HUES48 (cell line): ENCODE data around the gene INO80C.

Experiments used
- H3K27ac ChIP-seq: one replicate; pipeline ENCODE4 v1.7.0; 2013; ENCODE audit warnings: low read depth, low read length, inconsistent platforms
- H3K27me3 ChIP-seq: 2 replicates; pipeline ENCODE4 v1.6.1; 2013; ENCODE audit warnings: mild to moderate bottlenecking, low read length; ENCODE audit not compliant: control insufficient read depth, insufficient read depth
- H3K36me3 ChIP-seq: 2 replicates; pipeline ENCODE4 v1.6.1; 2013; ENCODE audit warnings: low read length; ENCODE audit not compliant: control insufficient read depth, insufficient read depth
- H3K4me1 ChIP-seq: 2 replicates; pipeline ENCODE4 v1.6.1; 2013; ENCODE audit warnings: mild to moderate bottlenecking, low read length; ENCODE audit not compliant: control insufficient read depth, insufficient read depth
- H3K4me3 ChIP-seq: 2 replicates; pipeline ENCODE4 v1.5.1; 2013; ENCODE audit warnings: mild to moderate bottlenecking, low read depth, low read length
- H3K9ac ChIP-seq: 2 replicates; pipeline ENCODE4 v1.6.1; 2013; ENCODE audit warnings: mild to moderate bottlenecking, low read depth, low read length, moderate library complexity
- H3K9me3 ChIP-seq: 2 replicates; pipeline ENCODE4 v1.6.1; 2013; ENCODE audit warnings: low read length; ENCODE audit not compliant: control insufficient read depth, insufficient read depth

INO80C gene, protein sequence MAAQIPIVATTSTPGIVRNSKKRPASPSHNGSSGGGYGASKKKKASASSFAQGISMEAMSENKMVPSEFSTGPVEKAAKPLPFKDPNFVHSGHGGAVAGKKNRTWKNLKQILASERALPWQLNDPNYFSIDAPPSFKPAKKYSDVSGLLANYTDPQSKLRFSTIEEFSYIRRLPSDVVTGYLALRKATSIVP

DNA sequence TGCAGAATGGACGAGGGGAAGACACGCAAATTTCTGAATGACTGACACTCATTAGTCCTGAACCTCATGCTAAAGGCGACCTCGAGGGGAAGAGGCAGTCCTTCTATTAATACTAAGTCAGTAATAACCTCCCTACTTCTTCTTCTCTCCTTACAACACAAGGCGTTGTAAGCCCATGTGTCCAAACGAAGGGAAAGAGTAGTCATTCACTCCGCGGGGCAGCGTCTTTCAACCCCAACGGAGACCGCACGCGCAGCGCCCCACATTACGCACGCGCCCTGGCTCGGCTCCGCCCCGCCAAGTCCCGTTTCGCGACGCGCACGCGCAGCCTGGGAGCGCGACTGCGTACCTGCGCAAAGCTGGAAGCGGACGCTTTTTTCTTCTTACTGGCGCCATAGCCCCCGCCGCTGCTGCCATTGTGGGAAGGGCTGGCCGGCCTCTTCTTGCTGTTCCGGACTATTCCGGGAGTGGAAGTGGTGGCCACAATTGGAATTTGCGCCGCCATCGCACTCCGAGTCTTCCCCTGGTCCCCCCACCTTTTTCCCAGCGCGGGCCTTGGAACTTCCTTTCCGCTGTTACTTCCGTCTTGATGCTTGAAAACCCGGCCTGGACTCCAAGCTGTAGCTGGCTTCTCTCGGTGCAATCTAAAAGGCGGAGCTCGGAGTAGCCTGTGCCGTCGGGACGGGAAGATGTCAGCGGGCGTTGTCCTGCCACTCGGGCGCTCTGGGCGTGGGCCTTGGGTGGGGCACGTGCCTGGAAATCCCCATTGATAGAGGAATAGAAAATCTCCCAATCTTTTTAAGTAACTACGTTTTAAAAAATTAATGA, at the start of gene INO80C:
INO80C (minus strand) TSS at position 591 of the 828 bp plus-strand sequence; CDS start at position 505, 86 bp downstream.
- Histone ChIP-seq H3K9ac (peak within 1 kb of the TSS; percentile 87), H3K4me3 (peak within 1 kb of the TSS; percentile 80), H3K36me3 (no peaks in the 10 kb centered on the region), H3K4me1 (peaks cover 38% of the 10 kb centered on the region), H3K27ac (peak within 1 kb of the TSS; percentile 98), H3K9me3 (no peaks in the 10 kb centered on the region), H3K27me3 (no peaks in the 10 kb centered on the region)

DNA sequence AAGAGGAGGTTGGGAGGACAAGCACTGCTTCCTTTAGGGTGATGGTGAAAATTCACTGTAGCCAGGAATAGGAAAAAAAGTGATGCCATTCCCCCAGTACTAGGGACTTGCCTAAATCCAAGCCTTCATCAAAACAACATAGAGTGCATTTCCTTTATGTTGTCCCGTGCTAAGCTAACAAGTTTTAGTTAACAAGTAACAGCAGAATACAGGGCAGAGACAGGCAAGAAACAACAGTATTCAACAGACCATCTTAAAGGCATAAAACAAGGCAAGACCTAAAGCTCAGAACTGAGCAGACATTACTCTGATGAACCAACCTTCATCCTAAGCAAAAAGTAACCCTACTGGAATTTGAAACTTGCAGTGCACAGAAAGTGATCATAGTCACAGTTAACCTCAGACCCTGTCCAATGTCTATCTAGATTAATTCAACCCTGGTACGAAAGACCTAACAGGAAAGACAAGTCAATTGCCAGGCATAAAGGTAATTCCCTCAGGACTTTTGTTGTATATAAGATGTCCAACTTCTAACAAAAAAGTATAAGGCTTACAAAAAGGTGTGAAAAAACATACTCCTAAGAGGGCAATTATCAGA, 49.3 kb upstream of the INO80C start:
- H3K36me3 ChIP-seq = no peaks in the 10 kb centered on the region

DNA sequence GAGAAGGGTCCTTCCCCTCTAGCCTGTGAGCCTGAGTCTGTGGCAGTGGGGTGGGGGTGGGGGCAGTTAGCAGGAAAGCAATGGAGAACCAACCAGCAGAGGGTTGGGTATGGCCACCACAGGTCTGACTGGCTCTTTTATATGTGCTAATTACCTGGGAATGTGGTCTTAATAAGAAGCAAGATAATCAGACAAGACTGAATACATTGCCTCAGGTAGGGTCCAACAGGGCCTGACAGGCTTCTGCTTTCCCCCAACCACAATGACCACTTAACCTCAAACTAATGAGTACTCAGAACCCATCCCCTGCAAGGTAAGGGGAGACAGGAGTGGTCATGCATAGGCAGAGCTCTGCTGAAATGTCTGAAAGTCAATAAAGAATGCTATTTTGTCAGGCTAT, 44.6 kb upstream of the INO80C start:
- Histone ChIP-seq H3K9ac (no peak overlapping the region), H3K27me3 (no peaks in the 10 kb centered on the region), H3K9me3 (no peaks in the 10 kb centered on the region), H3K27ac (no peak overlapping the region), H3K4me3 (no peak overlapping the region), H3K4me1 (no peaks in the 10 kb centered on the region), H3K36me3 (no peaks in the 10 kb centered on the region)

More for the DNA sequence above, 49.3 kb upstream of the INO80C start:
- Histone ChIP-seq H3K4me1 (no peaks in the 10 kb centered on the region), H3K27ac (no peak overlapping the region), H3K4me3 (no peak overlapping the region), H3K27me3 (no peaks in the 10 kb centered on the region), H3K9me3 (no peaks in the 10 kb centered on the region), H3K9ac (no peak overlapping the region)

DNA sequence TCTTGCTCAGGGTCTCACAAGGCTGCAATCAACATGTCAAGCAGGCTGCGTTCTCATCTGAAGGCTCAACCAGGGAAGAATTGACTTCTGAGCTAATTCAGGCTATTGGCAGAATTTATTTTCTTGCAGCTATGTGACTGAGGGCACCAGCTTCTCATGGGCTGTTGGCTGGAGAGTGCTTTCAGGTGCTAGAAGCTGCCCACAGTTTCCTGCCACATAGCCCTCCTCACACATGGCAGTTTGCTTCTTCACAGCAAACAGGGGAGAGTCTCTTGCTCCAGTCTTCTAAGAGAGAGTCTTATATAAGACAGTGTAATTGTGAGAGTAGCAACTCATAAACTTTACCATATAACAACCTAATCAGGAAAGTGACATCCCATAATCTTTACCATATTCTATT, 37.5 kb upstream of the INO80C start:
- Histone ChIP-seq H3K9me3 (peaks cover 3% of the 10 kb centered on the region; the same call in 1 of the 2 replicates), H3K27ac (no peak overlapping the region), H3K4me1 (no peaks in the 10 kb centered on the region), H3K27me3 (no peaks in the 10 kb centered on the region), H3K4me3 (no peak overlapping the region), H3K36me3 (no peaks in the 10 kb centered on the region), H3K9ac (no peak overlapping the region)

DNA sequence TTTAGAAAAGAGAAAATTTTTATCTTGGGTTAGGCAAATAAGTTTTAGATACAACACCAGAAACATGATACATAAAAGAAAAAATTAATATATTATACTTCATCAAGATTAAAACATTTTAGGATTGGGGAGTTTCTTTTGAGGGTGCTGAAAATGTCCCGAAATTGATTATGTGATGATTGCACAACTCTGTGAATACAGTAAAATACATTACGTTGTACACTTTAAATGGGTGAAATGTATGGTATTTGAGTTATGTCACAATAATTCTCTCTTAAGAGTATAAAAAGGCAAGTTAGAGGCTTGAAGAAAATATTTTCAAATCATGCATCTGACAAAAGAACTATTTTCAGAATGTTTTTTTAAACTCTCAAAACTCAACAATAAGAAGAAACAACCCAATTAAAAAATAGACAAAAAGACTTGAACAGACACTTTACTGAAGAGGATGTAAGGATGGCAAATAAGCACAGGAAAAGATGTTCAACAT, 36.2 kb upstream of the INO80C start:
- no peaks in the 10 kb centered on the region for H3K36me3 ChIP-seq
- no peaks in the 10 kb centered on the region for H3K27me3 ChIP-seq
- no peak overlapping the region for H3K27ac ChIP-seq
- no peak overlapping the region for H3K9ac ChIP-seq
- H3K9me3 ChIP-seq = peaks cover 3% of the 10 kb centered on the region; the same call in 1 of the 2 replicates
- no peaks in the 10 kb centered on the region for H3K4me1 ChIP-seq
- H3K4me3 ChIP-seq = no peak overlapping the region

DNA sequence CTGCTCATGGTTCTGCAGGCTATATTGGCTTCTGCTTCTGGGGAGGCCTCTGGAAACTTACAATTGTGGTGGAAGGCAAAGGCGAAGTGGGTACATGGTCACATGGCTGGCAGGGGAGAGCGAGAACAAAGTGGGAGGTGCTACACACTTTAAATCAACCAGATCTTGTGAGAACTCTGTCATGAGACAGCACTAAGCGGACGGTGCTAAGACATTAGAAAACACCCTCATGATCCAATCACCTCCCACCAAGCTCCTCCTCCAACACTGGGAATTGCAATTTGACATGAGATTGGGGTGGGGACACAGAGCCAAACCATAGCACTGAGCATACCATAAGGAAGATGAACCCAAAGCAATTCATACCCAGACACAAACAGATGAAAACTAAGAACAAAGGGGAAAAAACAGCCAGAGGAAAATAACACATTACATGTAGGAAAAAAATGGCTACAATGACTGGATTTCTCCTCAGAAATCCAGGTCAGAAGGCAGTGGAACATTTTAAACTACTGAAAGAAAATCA, 31.1 kb upstream of the INO80C start:
- no peak overlapping the region for H3K27ac ChIP-seq
- H3K4me1 ChIP-seq = peaks cover 7% of the 10 kb centered on the region
- H3K4me3 ChIP-seq = no peak overlapping the region
- H3K9me3 ChIP-seq = peaks cover 3% of the 10 kb centered on the region; the same call in 1 of the 2 replicates
- H3K27me3 ChIP-seq = no peaks in the 10 kb centered on the region
- no peaks in the 10 kb centered on the region for H3K36me3 ChIP-seq
- no peak overlapping the region for H3K9ac ChIP-seq

DNA sequence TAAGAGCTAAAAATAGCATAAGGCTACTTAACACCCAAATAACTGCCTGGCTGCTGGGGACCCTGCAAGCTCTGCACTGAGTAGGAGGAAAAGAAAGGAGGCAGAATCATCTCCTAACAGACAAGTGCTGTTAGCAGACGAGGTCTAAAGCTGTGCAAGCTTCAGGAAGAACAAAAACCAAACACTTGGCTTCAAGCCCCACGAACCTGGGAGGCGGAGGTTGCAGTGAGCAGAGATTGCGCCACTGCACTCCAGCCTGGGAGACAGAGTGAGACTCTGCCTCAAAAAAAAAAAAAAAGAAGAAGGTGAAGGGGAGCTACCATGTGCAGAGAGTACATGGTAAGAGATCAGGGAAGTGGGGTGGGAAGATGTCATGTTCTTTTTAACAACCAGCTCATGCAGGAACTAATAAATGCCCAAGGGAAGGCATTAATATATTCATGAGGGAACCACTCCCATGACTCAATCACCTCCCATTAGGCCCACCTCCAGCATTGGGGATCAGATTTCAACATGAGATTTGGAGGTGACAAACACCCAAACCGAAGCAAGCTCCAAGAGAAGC, 28.8 kb upstream of the INO80C start:
- no peak overlapping the region for H3K27ac ChIP-seq
- H3K9ac ChIP-seq = no peak overlapping the region
- H3K36me3 ChIP-seq = no peaks in the 10 kb centered on the region
- H3K4me3 ChIP-seq = no peak overlapping the region
- H3K27me3 ChIP-seq = no peaks in the 10 kb centered on the region
- H3K9me3 ChIP-seq = no peaks in the 10 kb centered on the region
- H3K4me1 ChIP-seq = peaks cover 11% of the 10 kb centered on the region

DNA sequence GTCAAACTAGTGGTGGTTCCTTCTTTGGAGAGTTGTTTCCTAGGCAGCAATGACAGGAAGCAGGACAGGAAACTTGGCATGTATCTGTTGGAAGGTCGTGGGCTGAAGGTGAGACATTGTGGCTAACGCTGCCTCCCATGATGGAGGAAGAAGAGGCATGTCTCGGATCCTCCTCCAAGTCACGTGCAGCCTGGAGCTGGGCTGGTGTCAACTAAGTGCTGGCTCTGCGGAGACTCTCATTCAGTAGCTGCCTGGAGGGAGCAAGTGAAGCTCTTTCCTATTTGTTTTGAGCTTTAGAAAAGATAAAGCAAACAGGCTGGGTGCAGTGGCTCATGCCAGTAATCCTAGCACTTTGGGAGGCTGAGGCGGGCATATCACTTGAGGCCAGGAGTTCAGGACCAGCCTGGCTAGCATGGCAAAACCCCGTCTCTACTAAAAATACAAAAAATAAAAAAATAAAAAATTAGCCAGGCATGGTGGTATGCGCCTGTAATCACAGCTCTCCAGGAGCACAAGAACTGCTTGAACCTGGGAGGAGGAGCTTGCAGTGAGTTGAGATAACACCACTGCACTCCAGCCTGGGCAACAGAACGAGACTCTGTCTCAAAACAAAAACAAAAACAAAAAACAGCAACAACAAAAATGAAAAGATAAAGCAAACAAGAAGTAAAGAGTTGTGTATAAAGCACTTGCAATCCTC, 28.2 kb upstream of the INO80C start:
- no peak overlapping the region for H3K27ac ChIP-seq
- H3K4me3 ChIP-seq = no peak overlapping the region
- no peaks in the 10 kb centered on the region for H3K36me3 ChIP-seq

DNA sequence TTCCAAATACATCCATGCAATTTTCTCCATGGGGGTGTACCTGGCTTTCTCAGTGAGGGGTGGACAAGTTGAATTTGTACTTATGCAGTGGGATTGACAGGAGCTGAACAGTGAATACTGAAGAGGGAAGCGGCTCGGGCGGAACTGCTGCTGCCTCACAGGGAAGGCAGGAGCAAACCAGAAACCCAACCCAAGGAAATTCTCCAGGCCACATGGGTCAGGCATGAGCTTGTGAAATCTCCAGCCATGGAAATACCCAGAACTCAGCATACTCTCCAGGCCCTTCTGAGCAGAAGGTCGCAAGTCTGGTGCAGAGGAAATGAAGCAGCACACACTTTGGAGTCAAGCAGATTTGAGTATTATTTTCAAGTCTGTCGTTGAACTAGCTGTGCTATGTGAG, 26.5 kb upstream of the INO80C start:
- H3K9me3 ChIP-seq = no peaks in the 10 kb centered on the region
- H3K4me1 ChIP-seq = peaks cover 11% of the 10 kb centered on the region
- H3K36me3 ChIP-seq = no peaks in the 10 kb centered on the region
- H3K4me3 ChIP-seq = no peak overlapping the region
- no peak overlapping the region for H3K9ac ChIP-seq
- no peaks in the 10 kb centered on the region for H3K27me3 ChIP-seq
- H3K27ac ChIP-seq = no peak overlapping the region

More for the DNA sequence above, 28.2 kb upstream of the INO80C start:
- peaks cover 11% of the 10 kb centered on the region for H3K4me1 ChIP-seq
- no peak overlapping the region for H3K9ac ChIP-seq
- H3K9me3 ChIP-seq = no peaks in the 10 kb centered on the region
- H3K27me3 ChIP-seq = no peaks in the 10 kb centered on the region
